ENCODE data around the gene PWWP2A.

The PWWP2A gene

GRCh38 chr5:160044967-160045366 lies 74.3 kb downstream of the PWWP2A start:
- no peak overlapping the region for H3K4me2 ChIP-seq (ENCODE audit: low read depth, low read length, poor library complexity, severe bottlenecking)

GRCh38 chr5:160044391-160044804 lies 74.9 kb downstream of the PWWP2A start:
- Histone ChIP-seq H3K4me1 (ENCODE audit: insufficient read depth, low read length, poor library complexity, severe bottlenecking) (no peaks in the 10 kb centered on the region), H3K36me3 (ENCODE audit: insufficient read depth, low read length) (0 out of 2 replicates have a peak, but pooled peaks cover 5% of the 10 kb centered on the region), H3K9me3 (ENCODE audit: insufficient read depth, low read depth, low read length) (no peaks in the 10 kb centered on the region), H3K27me3 (ENCODE audit: insufficient read depth, low read length, poor library complexity, severe bottlenecking) (no peaks in the 10 kb centered on the region), H3F3A (ENCODE audit: low read depth) (no peaks in the 10 kb centered on the region), H3K4me2 (ENCODE audit: low read depth, low read length, poor library complexity, severe bottlenecking) (no peak overlapping the region), H4K20me1 (ENCODE audit: insufficient read depth, low read length, poor library complexity, severe bottlenecking) (no peaks in the 10 kb centered on the region), H3K79me2 (ENCODE audit: insufficient read depth, low read length) (no peaks in the 10 kb centered on the region), H2AFZ (ENCODE audit: low read length) (no peak overlapping the region), H3K4me3 (ENCODE audit: low read length, poor library complexity, severe bottlenecking) (no peak overlapping the region), H3K9ac (ENCODE audit: low read depth, low read length, poor library complexity, severe bottlenecking) (no peak overlapping the region), H3K9me2 (replicated peaks; ENCODE audit: low read depth, low read length) (no peaks in the 10 kb centered on the region)
- TF ChIP-seq CTCF (conservative IDR thresholded peaks at IDR 0.05; ENCODE audit: low read length) (no peak), EZH2phosphoT487 (IDR thresholded peaks at IDR 0.05; ENCODE audit: borderline replicate concordance) (no peak)

More at GRCh38 chr5:160044967-160045366, 74.3 kb downstream of the PWWP2A start:
- Histone ChIP-seq H3K4me3 (ENCODE audit: low read length, poor library complexity, severe bottlenecking) (no peak overlapping the region), H3K79me2 (ENCODE audit: insufficient read depth, low read length) (no peaks in the 10 kb centered on the region), H4K20me1 (ENCODE audit: insufficient read depth, low read length, poor library complexity, severe bottlenecking) (no peaks in the 10 kb centered on the region), H3K9me2 (replicated peaks; ENCODE audit: low read depth, low read length) (no peaks in the 10 kb centered on the region), H3K9ac (ENCODE audit: low read depth, low read length, poor library complexity, severe bottlenecking) (no peak overlapping the region), H3K36me3 (ENCODE audit: insufficient read depth, low read length) (0 out of 2 replicates have a peak, but pooled peaks cover 5% of the 10 kb centered on the region), H2AFZ (ENCODE audit: low read length) (no peak overlapping the region), H3K27me3 (ENCODE audit: insufficient read depth, low read length, poor library complexity, severe bottlenecking) (no peaks in the 10 kb centered on the region), H3K4me1 (ENCODE audit: insufficient read depth, low read length, poor library complexity, severe bottlenecking) (no peaks in the 10 kb centered on the region), H3K9me3 (ENCODE audit: insufficient read depth, low read depth, low read length) (no peaks in the 10 kb centered on the region), H3F3A (ENCODE audit: low read depth) (no peaks in the 10 kb centered on the region)
- no peak for TF ChIP-seq CTCF (conservative IDR thresholded peaks at IDR 0.05; ENCODE audit: low read length)
- TF ChIP-seq EZH2phosphoT487 (IDR thresholded peaks at IDR 0.05; ENCODE audit: borderline replicate concordance): no peak

- H3K4me2 ChIP-seq (ENCODE audit: low read depth, low read length, poor library complexity, severe bottlenecking): no peak overlapping the region
- no peak overlapping the region for H3K9ac ChIP-seq (ENCODE audit: low read depth, low read length, poor library complexity, severe bottlenecking)
- no peaks in the 10 kb centered on the region for H3K9me2 ChIP-seq (replicated peaks; ENCODE audit: low read depth, low read length)
- H3K79me2 ChIP-seq (ENCODE audit: insufficient read depth, low read length): no peaks in the 10 kb centered on the region
- peaks cover 13% of the 10 kb centered on the region; the same call in 1 of the 2 replicates for H3K36me3 ChIP-seq (ENCODE audit: insufficient read depth, low read length)
- no peaks in the 10 kb centered on the region for H4K20me1 ChIP-seq (ENCODE audit: insufficient read depth, low read length, poor library complexity, severe bottlenecking)
- H3F3A ChIP-seq (ENCODE audit: low read depth): no peaks in the 10 kb centered on the region
- H3K4me1 ChIP-seq (ENCODE audit: insufficient read depth, low read length, poor library complexity, severe bottlenecking): no peaks in the 10 kb centered on the region
- no peaks in the 10 kb centered on the region for H3K9me3 ChIP-seq (ENCODE audit: insufficient read depth, low read depth, low read length)
- no peak overlapping the region for H2AFZ ChIP-seq (ENCODE audit: low read length)
- no peak overlapping the region for H3K4me3 ChIP-seq (ENCODE audit: low read length, poor library complexity, severe bottlenecking)
- no peaks in the 10 kb centered on the region for H3K27me3 ChIP-seq (ENCODE audit: insufficient read depth, low read length, poor library complexity, severe bottlenecking)
- no peak for TF ChIP-seq CTCF (conservative IDR thresholded peaks at IDR 0.05; ENCODE audit: low read length)
- no peak for TF ChIP-seq EZH2phosphoT487 (IDR thresholded peaks at IDR 0.05; ENCODE audit: borderline replicate concordance)
These were observed 76.6 kb downstream of the PWWP2A start for GRCh38 chr5:160042671-160043070.
